ENCODE data around the gene KIF1C. TPM values are rescaled to one million over a fixed set of nuclear protein-coding genes. Genes with fewer than 3 reads are reported as not detected.

KIF1C gene
- total and polyA plus RNA-seq, 2 donors (not counting 1 experiment from before 2014, with no cell fraction given), result 5.7 to 29.6 TPM

- Histone ChIP-seq H3K27ac (ENCODE audit: low read length in 2 of 2) (no peak overlapping the region), H3K4me3 (ENCODE audit: control extremely low read depth in 1 of 5, extremely low read depth in 1 of 5, insufficient read depth in 1 of 5, low read depth in 2 of 5, low read length in 4 of 5) (no peak overlapping the region), H4K20me1 (ENCODE audit: control insufficient read depth, insufficient read depth, low read length, poor library complexity, severe bottlenecking) (no peaks in the 10 kb centered on the region), H3K79me2 (ENCODE audit: control insufficient read depth, insufficient read depth, low read length) (peaks cover 11% of the 10 kb centered on the region), H3K36me3 (replicated peaks in 1 of 2; ENCODE audit: control extremely low read depth in 1 of 2, control insufficient read depth in 1 of 2, extremely low read depth in 1 of 2, insufficient read depth in 2 of 2, low read length in 1 of 2) (peaks cover 0 to 44% of the 10 kb centered on the region in 2 experiments), H3K4me1 (ENCODE audit: control insufficient read depth in 2 of 2, insufficient read depth in 2 of 2, low read length in 2 of 2) (peaks cover 18 to 35% of the 10 kb centered on the region in 2 donors), H3K4me2 (replicated peaks; ENCODE audit: low read depth, low read length, poor library complexity, severe bottlenecking) (peak overlapping the region; percentile 32), H3K27me3 (replicated peaks in 1 of 4; ENCODE audit: control extremely low read depth in 1 of 4, control insufficient read depth in 3 of 4, insufficient read depth in 4 of 4, low read length in 3 of 4) (no peaks in the 10 kb centered on the region), H2AFZ (ENCODE audit: insufficient read depth, low read depth, low read length, poor library complexity, severe bottlenecking) (no peak overlapping the region), H3K9ac (ENCODE audit: low read length) (no peak overlapping the region), H3K9me3 (ENCODE audit: control extremely low read depth in 1 of 3, control insufficient read depth in 2 of 3, insufficient read depth in 1 of 3, low read length in 2 of 3) (no peaks in the 10 kb centered on the region)
- TF ChIP-seq EZH2 (IDR thresholded peaks at IDR 0.05; ENCODE audit: borderline replicate concordance, insufficient read depth, low read depth, low read length, poor library complexity, severe bottlenecking), result no peak
- peak; percentile 77 for TF ChIP-seq CTCF (IDR thresholded peaks at IDR 0.05)
- ChIA-PET POLR2A (no interaction called here), CTCF (interaction anchor here (0.6 to 4.3 kb wide), 15 partner anchors 9 to 98 kb away, joined by 3 to 34 read pairs (median 5); partner anchors contain the start of genes RNF167, SLC25A11, SPAG7 and ZFP3)
- 42% methylated on average over 3 of the region's 6 CpGs for WGBS (ENCODE audit: insufficient coverage)
- peak overlapping the region; percentile 29 for H3K4me3 Mint-ChIP-seq
- no peaks in the 10 kb centered on the region for H3K9me3 Mint-ChIP-seq (ENCODE audit: insufficient read depth)
- no peaks in the 10 kb centered on the region for H3K27me3 Mint-ChIP-seq
- intact Hi-C loops (cut with micrococcal nuclease), result loop anchor here (1.0 to 5.0 kb wide), 3 partner anchors 13 to 82 kb away; partner anchors contain the start of gene SPAG7
- peaks cover 41% of the 10 kb centered on the region for H3K4me1 Mint-ChIP-seq
- peak; percentile 75 for ATAC-seq (ENCODE audit: low read depth)
- H3K27ac Mint-ChIP-seq, result peak overlapping the region; percentile 87
- DNase-seq, result peak; percentile 66
These were observed 17.0 kb upstream of the KIF1C start for GRCh38 chr17:4980644-4981216.

- WGBS (ENCODE audit: insufficient coverage), result 94% methylated on average over 4 of the region's 5 CpGs
- H3K27me3 ChIP-seq (replicated peaks in 1 of 4; ENCODE audit: control extremely low read depth in 1 of 4, control insufficient read depth in 3 of 4, insufficient read depth in 4 of 4, low read length in 3 of 4), result no peaks in the 10 kb centered on the region
- ChIA-PET POLR2A (interaction anchor here (0.5 kb wide), 1 partner anchor 1102 kb away, joined by 7 read pairs; no protein-coding TSS in a partner anchor), CTCF (interaction anchor here (1.1 to 1.6 kb wide), 2 partner anchors 13 to 37 kb away, joined by 4 to 5 read pairs; no protein-coding TSS in a partner anchor)
- peaks cover 7% of the 10 kb centered on the region for H3K79me2 ChIP-seq (ENCODE audit: control insufficient read depth, insufficient read depth, low read length)
- no peak for ATAC-seq (ENCODE audit: low read depth)
- H3K4me2 ChIP-seq (replicated peaks; ENCODE audit: low read depth, low read length, poor library complexity, severe bottlenecking), result no peak overlapping the region
- H3K9me3 ChIP-seq (ENCODE audit: control extremely low read depth in 1 of 3, control insufficient read depth in 2 of 3, insufficient read depth in 1 of 3, low read length in 2 of 3), result no peaks in the 10 kb centered on the region
- no peaks in the 10 kb centered on the region for H4K20me1 ChIP-seq (ENCODE audit: control insufficient read depth, insufficient read depth, low read length, poor library complexity, severe bottlenecking)
- no peak overlapping the region for H2AFZ ChIP-seq (ENCODE audit: insufficient read depth, low read depth, low read length, poor library complexity, severe bottlenecking)
- H3K4me1 ChIP-seq (ENCODE audit: control insufficient read depth in 2 of 2, insufficient read depth in 2 of 2, low read length in 2 of 2), result peaks cover 28 to 48% of the 10 kb centered on the region in 2 donors
- H3K4me3 Mint-ChIP-seq, result no peak overlapping the region
- H3K4me3 ChIP-seq (ENCODE audit: control extremely low read depth in 1 of 5, extremely low read depth in 1 of 5, insufficient read depth in 1 of 5, low read depth in 2 of 5, low read length in 4 of 5), result no peak overlapping the region
- no peaks in the 10 kb centered on the region for H3K27me3 Mint-ChIP-seq
- TF ChIP-seq EZH2 (IDR thresholded peaks at IDR 0.05; ENCODE audit: borderline replicate concordance, insufficient read depth, low read depth, low read length, poor library complexity, severe bottlenecking) (no peak), CTCF (IDR thresholded peaks at IDR 0.05) (no peak)
- no peaks in the 10 kb centered on the region for H3K9me3 Mint-ChIP-seq (ENCODE audit: insufficient read depth)
- no peak for DNase-seq
- peaks cover 52% of the 10 kb centered on the region for H3K4me1 Mint-ChIP-seq
- H3K9ac ChIP-seq (ENCODE audit: low read length), result no peak overlapping the region
- H3K27ac Mint-ChIP-seq, result peak overlapping the region; percentile 56
- no peak overlapping the region for H3K27ac ChIP-seq (ENCODE audit: low read length in 2 of 2)
- intact Hi-C loops (cut with micrococcal nuclease), result loop anchor here (5.0 kb wide), 1 partner anchor 35 kb away; no protein-coding TSS in a partner anchor
- H3K36me3 ChIP-seq (replicated peaks in 1 of 2; ENCODE audit: control extremely low read depth in 1 of 2, control insufficient read depth in 1 of 2, extremely low read depth in 1 of 2, insufficient read depth in 2 of 2, low read length in 1 of 2), result peaks cover 0 to 34% of the 10 kb centered on the region in 2 experiments
These were observed 15.4 kb upstream of the KIF1C start for GRCh38 chr17:4982305-4982704.
